GM18498 (cell line): ENCODE measurements around the gene SPPL3.

Experiments
- ATAC-seq: cut with Tn5 transposase; IDR thresholded peaks from one replicate; pipeline ENCODE4 v1.9.1; 2021; ENCODE audit warnings: mild to moderate bottlenecking, moderate library complexity; ENCODE audit not compliant: unreplicated experiment

The SPPL3 gene

GRCh38 chr12:120757226-120757742, 146.9 kb downstream of the SPPL3 start:
- ATAC-seq: no peak

GRCh38 chr12:120755269-120755668, 148.9 kb downstream of the SPPL3 start:
- no peak for ATAC-seq

GRCh38 chr12:120754792-120755191, 149.4 kb downstream of the SPPL3 start:
- no peak for ATAC-seq

- no peak for ATAC-seq
Observed at GRCh38 chr12:120751389-120751788, 152.8 kb downstream of the SPPL3 start.

GRCh38 chr12:120750806-120751205, 153.4 kb downstream of the SPPL3 start:
- ATAC-seq: no peak

- ATAC-seq: no peak
Observed at GRCh38 chr12:120749256-120749655, 154.9 kb downstream of the SPPL3 start.

GRCh38 chr12:120748242-120748641, 155.9 kb downstream of the SPPL3 start:
- no peak for ATAC-seq

- ATAC-seq: no peak
Observed at GRCh38 chr12:120744922-120745493, 159.2 kb downstream of the SPPL3 start.

GRCh38 chr12:120741476-120742421, 162.4 kb downstream of the SPPL3 start:
- ATAC-seq: no peak

GRCh38 chr12:120740871-120741270, 163.3 kb downstream of the SPPL3 start:
- ATAC-seq: no peak

- ATAC-seq: no peak
Observed at GRCh38 chr12:120739821-120740613, 164.1 kb downstream of the SPPL3 start.

GRCh38 chr12:120739031-120739762, 165.0 kb downstream of the SPPL3 start:
- no peak for ATAC-seq

GRCh38 chr12:120738252-120739030, 165.7 kb downstream of the SPPL3 start:
- no peak for ATAC-seq

- ATAC-seq: no peak
Observed at GRCh38 chr12:120737557-120738251, 166.5 kb downstream of the SPPL3 start.

GRCh38 chr12:120736404-120737331, 167.5 kb downstream of the SPPL3 start:
- no peak for ATAC-seq

- no peak for ATAC-seq
Observed at GRCh38 chr12:120735181-120735580, 169.0 kb downstream of the SPPL3 start.

- no peak for ATAC-seq
Observed at GRCh38 chr12:120734210-120734609, 169.9 kb downstream of the SPPL3 start.

- ATAC-seq: no peak
Observed at GRCh38 chr12:120733574-120733973, 170.6 kb downstream of the SPPL3 start.
